Neutrophil (primary cell): Measurements from ENCODE around the gene TMEM79.

Experiments
- H3K27ac ChIP-seq: fragments of 200-600 bp; sonication (generic); 2 replicates; pipeline ENCODE4 v1.5.1; 2016; ENCODE audit warnings: mild to moderate bottlenecking, moderate library complexity
- H3K27me3 ChIP-seq: fragments of 200-600 bp; sonication (generic); 2 replicates; pipeline ENCODE4 v1.6.0; 2016; ENCODE audit warnings: mild to moderate bottlenecking
- H3K36me3 ChIP-seq: fragments of 200-600 bp; sonication (generic); 2 replicates; pipeline ENCODE4 v1.5.1; 2017
- H3K4me1 ChIP-seq, 2 experiments: fragments of 200-600 bp in 1 of 2; sonication (generic) in 1 of 2; 1 replicate in 1 of 2; 2 replicates in 1 of 2; pipeline versions ENCODE4 v1.5.1 to v1.6.1; 2013 to 2016; ENCODE audit warnings: low read depth in 1 of 2, low read length in 1 of 2, mild to moderate bottlenecking in 1 of 2, moderate library complexity in 1 of 2; ENCODE audit not compliant: control insufficient read depth in 1 of 2, insufficient read depth in 1 of 2
- H3K4me3 ChIP-seq, 2 experiments: fragments of 200-600 bp in 1 of 2; sonication (generic) in 1 of 2; 1 replicate in 1 of 2; 2 replicates in 1 of 2; pipeline ENCODE4 v1.5.1; 2013 to 2016; ENCODE audit warnings: low read depth in 1 of 2, low read length in 1 of 2, mild to moderate bottlenecking in 1 of 2, moderate library complexity in 1 of 2
- H3K9me3 ChIP-seq: fragments of 200-600 bp; sonication (generic); 2 replicates; pipeline ENCODE4 v1.5.1; 2016
- CTCF ChIP-seq: fragments of 200-600 bp; sonication (generic); IDR thresholded peaks from 2 replicates; pipeline ENCODE4 v1.5.1; 2016; ENCODE audit warnings: antibody characterized with exemption

Gene TMEM79

GRCh38 chr1:156276532-156276931 lies 7.6 kb upstream of the TMEM79 start:
- H3K4me1 ChIP-seq: peaks cover 63 to 64% of the 10 kb centered on the region in 2 experiments
- H3K27me3 ChIP-seq: no peaks in the 10 kb centered on the region
- no peak for TF ChIP-seq CTCF
- H3K36me3 ChIP-seq: peaks cover 56% of the 10 kb centered on the region
- H3K4me3 ChIP-seq: peak overlapping the region; percentile 25 to 50
- H3K9me3 ChIP-seq: no peaks in the 10 kb centered on the region
- peak overlapping the region; percentile 94 for H3K27ac ChIP-seq

GRCh38 chr1:156276966-156277381 lies 7.2 kb upstream of the TMEM79 start:
- peak overlapping the region; percentile 25 to 50 for H3K4me3 ChIP-seq
- H3K27ac ChIP-seq: peak overlapping the region; percentile 94
- H3K9me3 ChIP-seq: no peaks in the 10 kb centered on the region
- TF ChIP-seq CTCF: no peak
- H3K36me3 ChIP-seq: peaks cover 52% of the 10 kb centered on the region
- no peaks in the 10 kb centered on the region for H3K27me3 ChIP-seq
- H3K4me1 ChIP-seq: peaks cover 67 to 68% of the 10 kb centered on the region in 2 experiments

- TF ChIP-seq CTCF: no peak
- no peaks in the 10 kb centered on the region for H3K27me3 ChIP-seq
- H3K4me3 ChIP-seq: no peak overlapping the region
- peak overlapping the region; percentile 94 for H3K27ac ChIP-seq
- no peaks in the 10 kb centered on the region for H3K9me3 ChIP-seq
- H3K36me3 ChIP-seq: peaks cover 23% of the 10 kb centered on the region
- peaks cover 91 to 95% of the 10 kb centered on the region in 2 experiments for H3K4me1 ChIP-seq
Measured at GRCh38 chr1:156279837-156280236, 4.3 kb upstream of the TMEM79 start.

GRCh38 chr1:156281281-156281680 lies 2.8 kb upstream of the TMEM79 start:
- no peaks in the 10 kb centered on the region for H3K27me3 ChIP-seq
- H3K9me3 ChIP-seq: no peaks in the 10 kb centered on the region
- H3K36me3 ChIP-seq: peaks cover 26% of the 10 kb centered on the region
- TF ChIP-seq CTCF: no peak
- peak overlapping the region; percentile 94 for H3K27ac ChIP-seq
- H3K4me3 ChIP-seq: peak overlapping the region; percentile 90 to 92
- peaks cover 86 to 90% of the 10 kb centered on the region in 2 experiments for H3K4me1 ChIP-seq

GRCh38 chr1:156281693-156282478 lies 2.2 kb upstream of the TMEM79 start:
- Histone ChIP-seq H3K27ac (peak overlapping the region; percentile 94), H3K4me3 (peak overlapping the region; percentile 90 to 92), H3K36me3 (peaks cover 30% of the 10 kb centered on the region), H3K9me3 (no peaks in the 10 kb centered on the region), H3K4me1 (peaks cover 80 to 84% of the 10 kb centered on the region in 2 experiments), H3K27me3 (no peaks in the 10 kb centered on the region)
- TF ChIP-seq CTCF: no peak
